ENCODE measurements around the gene RFTN2. TPM values are rescaled to one million over a fixed set of nuclear protein-coding genes. Genes with fewer than 3 reads are reported as not detected.
A peak's percentile ranks its signal among the peaks of the same experiment; 100 is the strongest.
"Not testable (repeated sequence)": the region's sequence is repeated elsewhere in the genome, so short reads cannot be mapped to it uniquely, and the experiment has no call there.

RFTN2 gene
- total RNA-seq, 2 donors from 2014 or later, result 0.55 TPM

DNA sequence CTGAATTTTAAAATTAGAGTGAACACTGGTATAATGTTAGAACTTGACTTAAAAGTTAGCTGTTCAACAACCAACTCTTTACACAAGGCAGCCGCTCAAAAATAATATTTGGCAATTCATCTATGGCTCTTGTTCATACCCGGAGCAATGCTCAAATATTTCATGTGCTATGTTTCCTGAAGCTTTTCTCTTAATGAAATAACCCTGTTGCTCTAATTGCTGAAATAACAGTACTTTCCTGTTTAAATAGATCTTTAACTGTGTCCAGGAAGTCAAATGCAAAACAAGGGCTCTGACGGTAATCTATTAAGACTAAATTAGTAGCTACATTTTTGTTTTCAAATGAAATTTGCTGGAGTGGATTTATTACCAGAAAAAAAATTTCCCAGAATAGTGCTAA lies 33.7 kb downstream of the RFTN2 start:
- H3K4me3 Mint-ChIP-seq, result no peak overlapping the region
- H3K27ac ChIP-seq (ENCODE audit: low read depth, low read length), result no peak overlapping the region
- H3K27me3 Mint-ChIP-seq (ENCODE audit: insufficient read depth), result no peaks in the 10 kb centered on the region
- H3K36me3 Mint-ChIP-seq (ENCODE audit: low read depth), result no peaks in the 10 kb centered on the region
- H3K9me3 Mint-ChIP-seq, result peaks cover 7% of the 10 kb centered on the region
- no peak overlapping the region for H3K27ac Mint-ChIP-seq
- H3K4me1 ChIP-seq (ENCODE audit: control insufficient read depth, insufficient read depth, low read length), result no peaks in the 10 kb centered on the region
- no peak for TF ChIP-seq CTCF (conservative IDR thresholded peaks at IDR 0.05)
- H3K9me3 ChIP-seq (ENCODE audit: control insufficient read depth, low read length), result no peaks in the 10 kb centered on the region
- H3K4me3 ChIP-seq (ENCODE audit: low read length), result no peak overlapping the region
- H3K9ac ChIP-seq (ENCODE audit: extremely low read depth, low read length, poor library complexity, severe bottlenecking), result no peak overlapping the region
- peaks cover 12% of the 10 kb centered on the region for H3K4me1 Mint-ChIP-seq
- no peaks in the 10 kb centered on the region for H3K36me3 ChIP-seq (ENCODE audit: control insufficient read depth, insufficient read depth, low read length)
- WGBS, 2 experiments (ENCODE audit: insufficient coverage in 1 of 2, insufficient read length in 1 of 2), result 90 to 92% methylated on average over 3 of the region's 3 CpGs
- H3K27me3 ChIP-seq (ENCODE audit: control insufficient read depth, insufficient read depth, low read length, poor library complexity, severe bottlenecking), result no peaks in the 10 kb centered on the region
- no peak for DNase-seq

DNA sequence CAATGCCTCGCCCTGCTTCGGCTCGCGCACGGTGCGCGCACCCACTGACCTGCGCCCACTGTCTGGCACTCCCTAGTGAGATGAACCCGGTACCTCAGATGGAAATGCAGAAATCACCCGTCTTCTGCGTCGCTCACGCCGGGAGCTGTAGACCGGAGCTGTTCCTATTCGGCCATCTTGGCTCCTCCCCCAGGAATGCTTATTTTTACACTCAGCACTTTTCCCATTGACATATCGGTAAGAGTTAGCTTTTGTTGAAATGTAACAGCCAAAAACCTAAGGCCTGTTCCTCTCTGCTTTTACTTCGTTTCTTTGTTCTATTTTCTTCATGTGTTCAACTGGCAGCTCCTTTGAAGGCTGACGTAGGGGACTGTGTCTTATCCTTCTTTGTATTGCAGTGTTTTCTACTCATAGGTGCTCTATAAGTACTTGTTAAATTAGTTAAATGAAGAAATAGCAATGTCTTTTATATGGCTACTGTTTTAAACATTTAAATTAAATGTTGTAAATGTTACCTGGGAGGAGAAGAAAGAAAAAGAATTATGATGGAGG lies 34.7 kb downstream of the RFTN2 start:
- H3K9ac ChIP-seq (ENCODE audit: extremely low read depth, low read length, poor library complexity, severe bottlenecking); H3K27me3 ChIP-seq (ENCODE audit: control insufficient read depth, insufficient read depth, low read length, poor library complexity, severe bottlenecking); H3K4me3 ChIP-seq (ENCODE audit: low read length); H3K27ac ChIP-seq (ENCODE audit: low read depth, low read length); H3K27ac Mint-ChIP-seq; H3K36me3 ChIP-seq (ENCODE audit: control insufficient read depth, insufficient read depth, low read length); H3K27me3 Mint-ChIP-seq (ENCODE audit: insufficient read depth); H3K9me3 ChIP-seq (ENCODE audit: control insufficient read depth, low read length); H3K9me3 Mint-ChIP-seq; H3K4me1 ChIP-seq (ENCODE audit: control insufficient read depth, insufficient read depth, low read length); DNase-seq; H3K36me3 Mint-ChIP-seq (ENCODE audit: low read depth): not testable (repeated sequence)
- H3K4me3 Mint-ChIP-seq, result peak overlapping the region; percentile 18
- peaks cover 12% of the 10 kb centered on the region for H3K4me1 Mint-ChIP-seq
- 92 to 100% methylated on average over 3 to 12 of the region's 19 CpGs for WGBS, 2 experiments (ENCODE audit: insufficient coverage in 1 of 2, insufficient read length in 1 of 2)

DNA sequence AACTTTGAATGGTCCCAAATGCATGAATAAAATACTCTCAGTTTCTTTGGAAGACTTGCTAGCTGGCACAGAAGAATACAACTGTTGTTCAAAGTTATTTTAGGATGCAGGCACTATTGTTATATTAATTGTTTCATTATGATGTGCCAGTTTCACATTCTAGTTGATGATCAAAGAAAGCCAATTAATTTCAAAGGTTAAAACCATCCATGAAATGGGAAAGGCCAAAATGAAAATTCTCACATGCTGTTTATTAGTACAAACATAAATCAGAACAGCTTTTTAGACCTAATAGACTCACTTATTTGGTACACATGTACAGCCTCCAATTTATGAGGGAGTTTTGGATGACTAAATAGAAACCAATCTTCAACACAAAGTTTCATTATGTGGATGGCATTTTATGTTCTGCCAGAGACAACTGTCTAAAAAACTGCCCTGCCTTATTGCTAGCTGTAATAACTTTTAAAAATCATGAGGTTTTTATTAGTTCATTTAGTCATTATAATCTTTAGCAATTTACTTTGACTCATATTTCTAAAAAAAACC lies 42.2 kb downstream of the RFTN2 start:
- H3K36me3 Mint-ChIP-seq (ENCODE audit: low read depth), result no peaks in the 10 kb centered on the region
- Histone ChIP-seq H3K9ac (ENCODE audit: extremely low read depth, low read length, poor library complexity, severe bottlenecking) (no peak overlapping the region), H3K27me3 (ENCODE audit: control insufficient read depth, insufficient read depth, low read length, poor library complexity, severe bottlenecking) (no peaks in the 10 kb centered on the region), H3K4me3 (ENCODE audit: low read length) (no peak overlapping the region), H3K4me1 (ENCODE audit: control insufficient read depth, insufficient read depth, low read length) (no peaks in the 10 kb centered on the region), H3K36me3 (ENCODE audit: control insufficient read depth, insufficient read depth, low read length) (no peaks in the 10 kb centered on the region), H3K27ac (ENCODE audit: low read depth, low read length) (no peak overlapping the region), H3K9me3 (ENCODE audit: control insufficient read depth, low read length) (no peaks in the 10 kb centered on the region)
- no peaks in the 10 kb centered on the region for H3K27me3 Mint-ChIP-seq (ENCODE audit: insufficient read depth)
- H3K4me3 Mint-ChIP-seq, result no peak overlapping the region
- TF ChIP-seq CTCF (conservative IDR thresholded peaks at IDR 0.05), result no peak
- peaks cover 4% of the 10 kb centered on the region for H3K9me3 Mint-ChIP-seq
- DNase-seq, result no peak
- H3K4me1 Mint-ChIP-seq, result peaks cover 5% of the 10 kb centered on the region
- H3K27ac Mint-ChIP-seq, result no peak overlapping the region

GRCh38 chr2:197628043-197628500 lies 47.3 kb downstream of the RFTN2 start:
- H3K9ac ChIP-seq (ENCODE audit: extremely low read depth, low read length, poor library complexity, severe bottlenecking), result no peak overlapping the region
- Mint-ChIP-seq H3K9me3 (peaks cover 4% of the 10 kb centered on the region), H3K4me1 (peaks cover 9% of the 10 kb centered on the region), H3K36me3 (ENCODE audit: low read depth) (no peaks in the 10 kb centered on the region), H3K27me3 (ENCODE audit: insufficient read depth) (no peaks in the 10 kb centered on the region), H3K27ac (peak overlapping the region; percentile 18), H3K4me3 (no peak overlapping the region)
- no peaks in the 10 kb centered on the region for H3K36me3 ChIP-seq (ENCODE audit: control insufficient read depth, insufficient read depth, low read length)
- H3K9me3 ChIP-seq (ENCODE audit: control insufficient read depth, low read length), result no peaks in the 10 kb centered on the region
- peak overlapping the region; percentile 69 for H3K27ac ChIP-seq (ENCODE audit: low read depth, low read length)
- DNase-seq, result peak; percentile 58
- H3K27me3 ChIP-seq (ENCODE audit: control insufficient read depth, insufficient read depth, low read length, poor library complexity, severe bottlenecking), result no peaks in the 10 kb centered on the region
- no peaks in the 10 kb centered on the region for H3K4me1 ChIP-seq (ENCODE audit: control insufficient read depth, insufficient read depth, low read length)
- no peak overlapping the region for H3K4me3 ChIP-seq (ENCODE audit: low read length)
- TF ChIP-seq CTCF (conservative IDR thresholded peaks at IDR 0.05), result no peak
- WGBS, 2 experiments (ENCODE audit: insufficient coverage in 1 of 2, insufficient read length in 1 of 2), result 42 to 53% methylated on average over 2 to 4 of the region's 4 CpGs

All from endodermal cell (in vitro differentiated cells).